Aorta (tissue), 5 donors: ENCODE measurements around the gene SIX4. TPM values are rescaled to one million over a fixed set of nuclear protein-coding genes. Genes with fewer than 3 reads are reported as not detected.
"Not testable (repeated sequence)": the region's sequence is repeated elsewhere in the genome, so short reads cannot be mapped to it uniquely, and the experiment has no call there.

Experiments
- ATAC-seq: fragments of 200-7000 bp; cut with Tn5 transposase; one replicate; pipeline ENCODE4 v1.9.1; 2022; ENCODE audit warnings: moderate library complexity; ENCODE audit not compliant: low FRiP score
- DNase-seq, 2 donors: peaks; one replicate each; pipeline ENCODE4 v3.0.0-alpha.2; 2020
- H3K27ac ChIP-seq, 2 donors: one replicate each; pipeline ENCODE4 v1.5.1; 2013; ENCODE audit warnings: low read length in 2 of 2, mild to moderate bottlenecking in 2 of 2, moderate library complexity in 2 of 2, control low read depth in 1 of 2, inconsistent platforms in 1 of 2, low read depth in 1 of 2
- H3K27me3 ChIP-seq, 2 donors: one replicate each; pipeline ENCODE4 v1.6.1; 2013; ENCODE audit warnings: control low read depth in 1 of 2, low read length in 1 of 2, mild to moderate bottlenecking in 1 of 2, moderate library complexity in 1 of 2; ENCODE audit not compliant: insufficient read depth in 2 of 2, control insufficient read depth in 1 of 2
- H3K36me3 ChIP-seq, 2 donors: one replicate each; pipeline ENCODE4 v1.6.1; 2013; ENCODE audit warnings: control low read depth in 1 of 2, low read length in 1 of 2, mild to moderate bottlenecking in 1 of 2; ENCODE audit not compliant: insufficient read depth in 2 of 2, control insufficient read depth in 1 of 2
- H3K4me1 ChIP-seq, 2 donors: one replicate each; pipeline ENCODE4 v1.6.1; 2013; ENCODE audit warnings: low read length in 2 of 2, control low read depth in 1 of 2, mild to moderate bottlenecking in 1 of 2, moderate library complexity in 1 of 2; ENCODE audit not compliant: insufficient read depth in 2 of 2, control insufficient read depth in 1 of 2
- H3K4me3 ChIP-seq, 2 donors: one replicate each; pipeline ENCODE4 v1.5.1; 2013; ENCODE audit warnings: low read length in 2 of 2, control low read depth in 1 of 2, mild to moderate bottlenecking in 1 of 2
- H3K9me3 ChIP-seq: one replicate; pipeline ENCODE4 v1.6.1; 2013; ENCODE audit warnings: mild to moderate bottlenecking, low read length; ENCODE audit not compliant: control insufficient read depth
- WGBS, 2 donors: extraction: QIAGEN DNeasy Blood & Tissue Kit; methylation state at CpG; one replicate each; pipeline ENCODE4 v1.1.7; 2013; 5-methylcytosine and 5-hydroxymethylcytosine counted together
- intact Hi-C, 2 donors: fragments of 100-400 bp; cut with DNase I; formaldehyde crosslinking; loops; one replicate each; pipeline versions ENCODE4 v1.14.2 to v1.15.0; 2022
- polyA plus RNA-seq, 2 donors: library from polyadenylated mRNA; stranded (reverse); fragments of 200-250 nt; gene quantifications; one replicate each; pipeline ENCODE4 v1.2.3, GENCODE V29; 2013
- total RNA-seq, 2 donors: library from RNA; stranded (reverse); fragmentation: NEBNext Ultra II Directional; extraction: Animal tissue kit (Norgen Biotek cat#: 25700); gene quantifications; one replicate each; pipeline ENCODE4 v1.2.1, GENCODE V29; 2021
- donor health status: healthy with polysubstance abuse.
- donor health status: Bipolar disorder and iron deficiency.
- donor health status: DM: no; HTN: no; CAD: no.
- donor health status: DM: no; HTN: no; CAD: no.
- donor health status: DM: yes; HTN: yes; CAD: no.

Gene SIX4
- total and polyA plus RNA-seq, 4 donors = 0.50 to 6.0 (median 1.9) TPM

GRCh38 chr14:60731291-60731690, 7.1 kb upstream of the SIX4 start:
- H3K4me3 ChIP-seq, H3K9me3 ChIP-seq, intact Hi-C loops, H3K4me1 ChIP-seq, H3K27me3 ChIP-seq, DNase-seq, H3K36me3 ChIP-seq, ATAC-seq, H3K27ac ChIP-seq: not testable (repeated sequence)
- WGBS, 2 donors = 91 to 97% methylated on average over 5 of the region's 5 CpGs

DNA sequence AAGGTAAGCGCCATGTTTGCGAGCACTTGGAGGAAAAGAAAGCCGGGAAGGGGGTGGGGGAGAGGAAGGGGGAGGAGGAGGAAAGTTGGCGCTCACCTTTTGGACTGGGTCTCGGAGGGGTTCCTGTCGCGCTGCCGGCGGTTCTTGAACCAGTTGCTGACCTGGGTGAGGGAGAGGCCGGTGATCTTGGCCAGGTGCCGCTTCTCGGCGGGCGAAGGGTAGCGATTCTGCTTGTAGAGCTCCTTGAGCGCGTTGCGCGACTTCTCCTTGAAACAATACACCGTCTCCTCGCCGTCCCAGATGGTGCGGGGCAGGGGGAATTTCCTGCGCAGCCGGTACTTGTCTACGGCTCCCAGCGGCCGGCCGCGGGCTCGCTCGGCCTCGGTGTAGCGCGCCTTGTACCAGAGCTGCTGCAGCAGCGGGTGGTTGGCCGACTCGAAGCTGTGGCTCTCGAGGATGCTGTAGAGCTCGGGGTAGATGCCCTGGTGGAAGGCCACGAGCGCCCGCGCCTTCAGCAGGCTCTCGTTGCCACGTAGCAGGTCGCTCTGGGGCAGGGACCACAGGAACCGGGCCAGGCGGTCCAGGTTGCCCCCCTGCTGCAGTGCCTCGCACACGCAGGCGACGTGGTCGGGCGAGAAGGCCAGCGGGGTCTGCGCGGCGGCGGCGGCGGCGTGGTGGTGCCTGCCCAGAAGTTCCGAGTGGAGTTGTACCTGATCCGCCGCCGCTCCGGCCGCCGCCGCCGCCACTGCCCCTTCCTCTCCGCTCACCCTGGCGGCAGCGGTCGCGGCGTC, 840 bp downstream of the SIX4 start:
- Histone ChIP-seq H3K4me3 (peak overlapping the region; percentile 19 to 74), H3K36me3 (no peaks in the 10 kb centered on the region), H3K27ac (no peak overlapping the region), H3K9me3 (no peaks in the 10 kb centered on the region), H3K4me1 (no peaks in the 10 kb centered on the region), H3K27me3 (no peaks in the 10 kb centered on the region)
- 0 to 1% methylated on average over 66 to 78 of the region's 78 CpGs for WGBS, 2 donors
- intact Hi-C loops = loop anchor here (5.0 to 10.0 kb wide), 5 partner anchors 66 to 531 kb away; partner anchors contain the start of genes SLC38A6 (in 1 of the 2) and TRMT5 (in 1 of the 2)
- DNase-seq (peak; percentile 56 to 82), ATAC-seq (peak; percentile 63)

DNA sequence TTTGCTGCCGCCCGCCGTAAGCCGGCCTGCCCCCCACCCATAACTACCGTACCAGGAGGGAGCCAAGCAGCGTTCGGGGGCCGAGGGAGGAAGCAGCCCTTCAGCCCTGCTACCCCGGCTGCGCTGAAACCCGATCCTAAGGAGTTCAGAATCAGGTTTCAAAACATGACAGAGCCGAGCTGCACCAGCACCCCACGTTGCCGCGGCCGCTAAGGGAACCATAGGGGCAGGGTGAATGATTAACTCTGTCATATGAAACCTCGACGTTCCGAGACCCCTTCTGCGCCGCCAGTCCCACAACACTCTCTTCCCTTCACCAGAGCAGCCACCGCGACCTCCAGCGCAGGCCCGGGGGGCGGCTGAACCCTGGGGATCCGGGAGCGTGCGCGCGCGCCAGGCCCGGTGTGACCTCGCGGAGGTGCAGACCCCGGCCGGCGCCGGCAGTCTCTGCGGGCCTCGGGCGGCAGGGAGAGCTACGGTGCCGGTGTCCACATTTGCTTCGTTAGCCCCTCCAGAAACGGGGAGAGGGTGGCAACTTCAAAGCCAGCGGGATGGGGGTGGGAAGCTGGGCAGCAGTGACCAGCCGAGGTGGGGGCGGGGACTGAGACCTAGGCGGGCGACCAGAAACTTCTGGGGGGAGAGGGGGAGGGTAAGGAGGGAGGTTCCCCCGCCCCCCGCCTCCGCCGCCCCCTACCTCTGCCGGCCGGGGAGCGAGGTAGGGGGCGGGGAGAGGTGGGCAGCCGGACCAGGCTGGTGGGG, 1.6 kb downstream of the SIX4 start:
- H3K4me3 ChIP-seq = peak overlapping the region; percentile 19 to 74
- intact Hi-C loops = loop anchor here (5.0 to 10.0 kb wide), 5 partner anchors 65 to 532 kb away; partner anchors contain the start of genes SLC38A6 (in 1 of the 2) and TRMT5 (in 1 of the 2)
- peak; percentile 53 to 77 for DNase-seq
- H3K27me3 ChIP-seq = no peaks in the 10 kb centered on the region
- H3K9me3 ChIP-seq = no peaks in the 10 kb centered on the region
- WGBS, 2 donors = 1% methylated on average over 57 to 60 of the region's 60 CpGs
- H3K36me3 ChIP-seq = no peaks in the 10 kb centered on the region
- H3K4me1 ChIP-seq = no peaks in the 10 kb centered on the region
- no peak overlapping the region for H3K27ac ChIP-seq
- ATAC-seq = peak; percentile 26

- Histone ChIP-seq H3K27me3 (no peaks in the 10 kb centered on the region), H3K36me3 (no peaks in the 10 kb centered on the region), H3K4me1 (no peaks in the 10 kb centered on the region), H3K4me3 (peak overlapping the region; percentile 19 to 74), H3K27ac (no peak overlapping the region), H3K9me3 (no peaks in the 10 kb centered on the region)
- DNase-seq = no peak
- ATAC-seq = no peak
- intact Hi-C loops = loop anchor here (5.0 to 10.0 kb wide), 5 partner anchors 65 to 533 kb away; partner anchors contain the start of genes SLC38A6 (in 1 of the 2) and TRMT5 (in 1 of the 2)
- WGBS, 2 donors = 0% methylated on average over 11 of the region's 11 CpGs
Observed at GRCh38 chr14:60722107-60722356, 2.1 kb downstream of the SIX4 start.

- no peaks in the 10 kb centered on the region for H3K9me3 ChIP-seq
- H3K36me3 ChIP-seq = no peaks in the 10 kb centered on the region
- ATAC-seq (peak; percentile 75), DNase-seq (peak; percentile 66 to 88)
- H3K27ac ChIP-seq = no peak overlapping the region
- WGBS, 2 donors = 4 to 5% methylated on average over 70 of the region's 70 CpGs
- peak overlapping the region; percentile 19 to 74 for H3K4me3 ChIP-seq
- no peaks in the 10 kb centered on the region for H3K4me1 ChIP-seq
- intact Hi-C loops = loop anchor here (5.0 to 10.0 kb wide), 5 partner anchors 64 to 533 kb away; partner anchors contain the start of genes SLC38A6 (in 1 of the 2) and TRMT5 (in 1 of the 2)
- H3K27me3 ChIP-seq = no peaks in the 10 kb centered on the region
Observed at GRCh38 chr14:60721326-60722106, 2.6 kb downstream of the SIX4 start.

- Histone ChIP-seq H3K4me3 (no peak overlapping the region), H3K27me3 (no peaks in the 10 kb centered on the region), H3K27ac (no peak overlapping the region), H3K9me3 (no peaks in the 10 kb centered on the region), H3K4me1 (no peaks in the 10 kb centered on the region), H3K36me3 (no peaks in the 10 kb centered on the region)
- intact Hi-C loops = loop anchor here (5.0 to 10.0 kb wide), 5 partner anchors 64 to 534 kb away; partner anchors contain the start of genes SLC38A6 (in 1 of the 2) and TRMT5 (in 1 of the 2)
- 53 to 59% methylated on average over 4 of the region's 4 CpGs for WGBS, 2 donors
- ATAC-seq (no peak), DNase-seq (no peak)
Observed at GRCh38 chr14:60720962-60721325, 3.2 kb downstream of the SIX4 start.

DNA sequence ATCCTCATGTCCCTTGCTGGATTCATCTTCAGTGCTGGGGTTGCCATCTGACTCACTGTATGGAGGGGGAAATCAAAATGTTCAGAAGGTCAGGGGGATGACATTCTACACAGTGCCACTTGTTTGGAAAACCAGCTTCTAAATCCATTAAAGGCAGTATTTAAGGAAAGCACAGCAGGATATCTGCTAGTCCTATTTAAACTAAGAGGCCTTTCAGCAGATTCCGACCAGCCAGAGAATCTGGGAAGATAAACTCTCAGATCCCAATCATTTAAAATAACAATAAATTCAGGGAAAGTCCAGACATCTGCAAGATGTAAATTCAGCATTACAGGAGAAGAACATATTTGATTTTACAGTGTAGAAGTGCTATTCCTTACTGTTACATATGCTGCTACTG, 3.8 kb downstream of the SIX4 start:
- Histone ChIP-seq H3K27ac (no peak overlapping the region), H3K4me3 (no peak overlapping the region), H3K36me3 (no peaks in the 10 kb centered on the region), H3K4me1 (no peaks in the 10 kb centered on the region), H3K9me3 (no peaks in the 10 kb centered on the region), H3K27me3 (no peaks in the 10 kb centered on the region)
- 96 to 100% methylated on average over 1 of the region's 1 CpG for WGBS, 2 donors
- DNase-seq (no peak), ATAC-seq (no peak)
- intact Hi-C loops = loop anchor here (5.0 to 10.0 kb wide), 5 partner anchors 63 to 534 kb away; partner anchors contain the start of genes SLC38A6 (in 1 of the 2) and TRMT5 (in 1 of the 2)

DNA sequence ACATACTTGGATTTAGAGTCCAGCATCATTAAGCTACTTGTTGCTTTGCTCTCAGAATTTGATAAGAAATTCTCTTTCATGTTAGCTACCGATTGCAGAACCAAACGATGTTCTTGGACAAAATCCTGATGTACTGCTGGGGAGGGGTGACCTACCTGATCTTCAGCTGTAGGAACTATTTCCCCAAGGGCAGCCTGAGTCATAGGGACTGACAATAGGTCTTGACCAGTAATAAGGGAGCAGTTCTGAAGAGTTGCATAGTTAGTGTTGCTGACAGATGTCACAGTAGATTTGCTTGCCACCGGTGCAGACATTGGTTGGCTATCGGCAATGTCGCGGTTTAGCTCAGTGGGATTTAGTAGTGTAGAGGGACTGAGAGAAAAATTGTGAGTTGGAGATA, 10.6 kb downstream of the SIX4 start:
- intact Hi-C loops = no loop called here
- DNase-seq = no peak
- Histone ChIP-seq H3K4me3 (no peak overlapping the region), H3K27ac (no peak overlapping the region), H3K4me1 (no peaks in the 10 kb centered on the region), H3K9me3 (no peaks in the 10 kb centered on the region), H3K27me3 (no peaks in the 10 kb centered on the region), H3K36me3 (peaks cover 0 to 2% of the 10 kb centered on the region in 2 donors)
- WGBS, 2 donors = 92 to 94% methylated on average over 6 of the region's 6 CpGs
- no peak for ATAC-seq
